NCI-H526 (cell line): Measurements from ENCODE around the gene AKT1S1.
"Not testable (repeated sequence)": the region's sequence is repeated elsewhere in the genome, so short reads cannot be mapped to it uniquely, and the experiment has no call there.

Experiments used
- DNase-seq, 2 experiments: peaks; one replicate each; lab custom pipeline; 2025; lab: John Stamatoyannopoulos, UW

Gene AKT1S1

DNA sequence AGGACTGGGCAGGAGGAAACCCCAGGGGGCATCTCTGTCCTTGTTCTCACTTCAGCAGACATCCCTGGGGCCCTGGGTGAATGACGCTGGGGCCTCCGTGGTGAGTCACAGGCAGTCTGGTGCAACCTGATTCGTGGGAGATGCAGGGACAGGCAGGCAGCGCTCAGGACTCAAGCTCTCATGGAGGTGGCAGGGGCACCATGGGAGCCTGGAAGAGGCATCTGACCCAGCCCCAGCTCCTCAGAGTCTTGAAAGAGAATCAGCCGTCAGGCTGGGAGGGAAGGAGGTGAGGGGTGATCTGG is 40.2 kb downstream of the AKT1S1 start:
- DNase-seq = no peak

DNA sequence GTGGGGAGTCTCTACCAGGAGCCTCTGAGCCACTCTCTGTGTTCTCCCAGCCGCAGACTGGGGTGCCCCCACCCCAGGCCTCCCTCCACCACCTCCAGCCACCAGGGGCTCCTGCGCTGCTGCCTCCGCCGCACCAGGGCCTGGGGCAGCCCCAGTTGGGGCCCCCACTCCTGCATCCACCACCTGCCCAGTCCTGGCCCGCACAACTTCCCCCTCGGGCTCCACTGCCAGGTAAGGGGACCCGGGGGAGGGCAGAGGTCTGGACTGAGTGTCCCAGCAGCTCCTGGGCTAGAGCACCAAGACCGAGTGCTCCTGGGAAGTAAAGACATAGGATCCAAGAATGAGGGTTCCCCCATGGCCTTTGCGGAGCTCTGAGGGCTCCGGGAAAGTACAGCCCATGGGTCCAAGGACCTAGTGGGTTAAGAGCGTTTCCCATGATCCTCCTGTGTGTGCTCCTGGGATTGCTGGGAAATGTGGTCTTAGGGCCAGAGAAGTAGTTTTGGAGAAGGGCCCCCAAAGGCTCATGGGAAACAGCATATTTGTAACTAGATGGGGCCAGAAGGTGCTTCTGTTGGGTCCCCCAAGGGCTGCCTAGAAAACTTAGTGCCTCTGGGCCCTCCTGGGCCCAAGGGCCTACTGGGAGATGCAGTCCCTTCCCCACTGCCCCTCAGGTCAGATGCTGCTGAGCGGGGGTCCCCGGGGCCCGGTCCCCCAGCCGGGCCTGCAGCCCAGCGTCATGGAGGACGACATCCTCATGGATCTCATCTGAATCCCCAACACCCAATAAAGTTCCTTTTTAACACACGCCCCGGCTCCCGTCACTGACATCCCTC is 40.8 kb downstream of the AKT1S1 start:
- DNase-seq = no peak

DNA sequence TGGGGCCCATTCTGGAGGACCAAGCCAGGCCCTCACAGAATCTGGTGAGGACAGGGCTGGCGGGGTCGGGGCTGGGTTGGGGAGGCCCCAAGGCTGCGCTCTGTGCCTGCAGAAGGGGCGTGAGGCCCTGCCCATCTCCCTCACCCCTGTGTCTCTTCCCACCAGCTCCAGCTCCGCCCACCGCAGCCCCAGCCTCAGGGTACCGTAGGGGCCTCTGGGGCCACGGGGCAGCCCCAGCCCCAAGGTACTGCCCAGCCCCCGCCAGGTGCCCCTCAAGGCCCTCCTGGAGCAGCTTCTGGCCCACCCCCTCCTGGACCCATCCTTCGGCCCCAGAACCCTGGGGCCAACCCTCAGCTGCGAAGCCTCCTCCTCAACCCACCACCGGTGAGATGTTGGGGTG is 41.6 kb downstream of the AKT1S1 start:
- DNase-seq = no peak

DNA sequence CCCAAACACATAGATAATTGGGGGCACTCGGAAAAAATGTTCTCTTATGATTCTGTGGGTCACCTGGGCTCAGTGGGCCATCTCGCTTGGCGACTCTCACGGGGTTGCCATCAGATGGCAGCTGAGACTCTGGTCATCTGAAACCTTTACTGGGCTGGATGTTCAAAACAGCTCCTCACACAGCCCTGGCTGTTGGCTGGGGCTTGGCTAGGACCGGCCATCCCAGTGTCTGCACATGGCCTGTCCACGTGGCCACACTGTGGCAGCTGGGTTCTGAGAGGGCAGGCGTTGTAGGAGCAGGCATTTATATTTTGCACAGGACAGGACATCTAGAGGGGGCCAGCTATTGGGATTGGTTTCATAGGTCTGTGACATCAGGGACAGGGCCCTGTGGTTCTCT is 43.6 kb downstream of the AKT1S1 start:
- DNase-seq = no peak

DNA sequence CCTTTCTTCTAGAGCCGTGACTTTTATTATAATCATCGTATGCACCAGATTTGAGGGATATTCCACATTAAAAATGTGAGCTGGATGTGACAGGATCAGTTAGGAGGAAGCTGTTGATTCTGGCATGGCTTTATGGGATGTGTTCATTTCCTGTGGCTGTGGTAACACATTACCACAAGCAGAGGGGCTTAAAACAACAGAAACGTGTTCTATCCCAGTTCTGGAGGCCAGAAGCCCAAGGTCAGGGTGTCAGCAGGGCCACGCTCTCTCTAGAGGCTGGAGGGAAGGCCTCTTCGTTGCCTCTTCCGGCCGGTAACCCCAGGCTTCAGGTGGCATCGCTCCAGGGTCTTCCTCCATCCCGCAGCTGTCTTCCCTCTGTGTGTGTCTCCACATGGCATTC is 44.6 kb downstream of the AKT1S1 start:
- no peak for DNase-seq

DNA sequence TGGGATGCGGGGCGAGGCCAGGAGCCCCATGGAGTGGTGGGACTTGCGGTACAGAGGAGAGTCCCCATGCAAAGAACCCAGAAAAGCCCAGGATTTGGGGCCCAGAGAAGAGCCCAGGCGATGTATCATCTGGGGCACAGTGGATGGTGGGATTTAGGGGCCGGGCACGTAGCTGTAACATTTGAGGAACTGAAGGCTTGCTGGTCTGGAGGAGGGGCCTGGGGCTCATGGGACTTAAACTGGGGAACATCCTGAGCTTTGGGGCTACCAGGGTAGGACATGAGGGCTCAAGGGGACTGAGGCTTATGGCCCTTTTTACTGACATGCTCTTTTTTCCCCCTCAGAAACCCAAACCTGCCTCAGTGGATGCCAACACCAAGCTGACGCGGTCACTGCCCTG is 45.6 kb downstream of the AKT1S1 start:
- no peak for DNase-seq

DNA sequence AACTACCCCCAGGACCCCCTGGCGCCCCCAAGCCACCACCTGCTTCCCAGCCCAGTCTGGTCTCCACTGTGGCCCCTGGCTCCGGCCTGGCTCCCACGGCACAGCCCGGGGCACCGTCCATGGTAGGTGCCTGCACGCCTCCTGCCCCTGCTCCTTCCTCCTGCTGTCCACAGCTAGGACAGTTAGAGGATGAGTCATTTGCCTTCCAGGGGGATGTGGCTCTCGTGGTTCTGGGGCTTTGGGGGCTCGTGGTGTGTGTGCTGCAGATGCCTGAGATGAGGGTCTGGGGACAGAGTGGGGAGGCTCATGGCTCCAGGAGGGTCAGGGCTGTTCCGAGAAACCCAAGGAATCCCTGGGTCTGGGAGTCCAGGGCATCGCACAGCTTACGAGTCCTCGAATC is 46.4 kb downstream of the AKT1S1 start:
- DNase-seq = no peak

DNA sequence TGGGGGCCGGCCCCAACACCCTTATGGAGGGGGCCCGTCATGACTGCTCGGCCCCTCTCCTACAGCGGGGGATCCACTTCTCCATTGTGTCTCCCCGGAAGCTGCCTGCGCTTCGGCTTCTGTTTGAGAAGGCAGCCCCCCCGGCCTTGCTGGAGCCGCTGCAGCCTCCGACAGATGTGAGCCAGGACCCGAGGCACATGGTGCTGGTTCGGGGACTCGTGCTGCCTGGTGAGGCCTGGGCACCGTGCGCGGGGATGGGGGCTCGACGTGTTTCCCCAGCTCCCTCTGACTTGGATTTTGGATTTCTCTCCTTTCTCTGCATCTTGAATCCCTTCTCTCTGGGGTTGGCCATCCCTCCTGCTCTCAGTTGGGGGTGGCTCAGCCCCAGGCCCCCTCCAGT is 47.4 kb downstream of the AKT1S1 start:
- no peak for DNase-seq

DNA sequence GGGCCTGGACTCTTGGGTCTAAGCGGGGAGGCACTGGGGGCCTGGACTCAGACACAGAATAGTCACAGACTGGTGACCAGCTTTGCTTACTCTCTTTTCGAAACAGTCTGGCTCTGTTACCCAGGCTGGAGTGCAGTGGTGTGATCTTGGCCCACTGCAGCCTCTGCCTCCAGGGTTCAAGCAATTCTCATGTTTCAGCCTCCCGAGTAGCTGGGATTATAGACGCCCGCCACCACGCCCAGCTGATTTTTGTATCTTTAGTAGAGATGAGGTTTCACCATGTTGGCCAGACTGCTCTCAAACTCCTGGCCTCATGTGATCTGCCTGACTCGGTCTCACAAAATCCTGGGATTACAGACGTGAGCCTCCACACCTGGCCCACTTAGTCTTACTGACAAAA is 48.0 kb downstream of the AKT1S1 start:
- DNase-seq = no peak

DNA sequence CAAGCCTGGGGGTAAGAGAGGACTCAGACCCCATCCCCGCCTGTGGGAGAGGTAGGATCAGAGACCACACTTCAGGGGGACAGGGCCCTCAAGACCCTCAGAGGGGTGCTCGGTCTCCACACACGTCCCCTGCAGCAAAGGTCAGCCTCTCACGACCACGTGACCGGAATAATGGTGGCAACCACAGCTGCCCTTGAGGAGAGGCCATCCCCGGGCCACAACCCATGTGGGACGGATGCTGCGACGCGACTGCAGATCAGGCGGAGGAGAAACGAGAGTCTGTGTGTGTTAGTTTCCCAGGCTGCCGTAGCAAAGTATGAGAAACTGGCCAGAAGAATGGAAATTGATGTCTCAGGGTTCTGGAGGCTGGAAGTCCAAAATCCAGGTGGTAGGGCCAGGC is 50.1 kb downstream of the AKT1S1 start:
- no peak for DNase-seq

DNA sequence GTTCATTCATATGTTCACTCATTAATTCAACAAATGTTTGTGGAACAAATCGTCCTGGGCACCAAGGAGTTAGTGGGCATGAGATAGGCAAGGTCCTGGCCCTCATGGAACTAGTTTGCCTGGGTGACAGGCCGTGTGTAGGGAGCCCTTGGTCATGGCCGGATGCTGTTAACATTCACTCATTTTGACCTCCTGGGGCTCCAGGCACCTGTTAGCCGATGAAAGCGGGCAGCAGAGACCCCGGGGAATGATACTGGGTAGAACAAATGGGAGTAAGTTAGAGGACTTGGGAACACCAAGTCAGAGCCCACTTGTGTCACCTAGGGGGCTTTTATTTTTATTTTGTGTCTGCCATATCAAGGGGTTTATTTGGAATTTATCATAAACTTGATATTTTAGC is 52.5 kb downstream of the AKT1S1 start:
- DNase-seq = no peak

DNA sequence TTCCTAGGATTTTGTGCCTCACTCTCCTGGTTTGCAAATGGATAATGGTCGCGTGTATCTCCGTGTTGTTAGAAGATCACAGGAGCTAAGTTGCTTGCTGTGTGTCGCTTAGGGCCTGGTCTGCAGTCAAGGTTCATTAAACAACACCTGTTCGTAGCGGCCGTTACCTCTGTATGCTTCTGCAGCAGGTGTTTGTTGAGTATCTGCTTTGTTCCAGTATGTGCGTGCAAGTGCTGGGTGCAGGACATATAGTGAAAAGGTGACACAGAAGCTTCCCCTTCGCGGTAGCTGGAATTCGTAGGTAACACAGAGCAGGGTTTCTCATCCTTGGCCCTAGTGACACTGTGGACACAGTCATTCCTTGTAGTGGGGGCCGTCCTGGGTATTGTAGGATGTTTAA is 53.7 kb downstream of the AKT1S1 start:
- peak; percentile 90 to 94 for DNase-seq

DNA sequence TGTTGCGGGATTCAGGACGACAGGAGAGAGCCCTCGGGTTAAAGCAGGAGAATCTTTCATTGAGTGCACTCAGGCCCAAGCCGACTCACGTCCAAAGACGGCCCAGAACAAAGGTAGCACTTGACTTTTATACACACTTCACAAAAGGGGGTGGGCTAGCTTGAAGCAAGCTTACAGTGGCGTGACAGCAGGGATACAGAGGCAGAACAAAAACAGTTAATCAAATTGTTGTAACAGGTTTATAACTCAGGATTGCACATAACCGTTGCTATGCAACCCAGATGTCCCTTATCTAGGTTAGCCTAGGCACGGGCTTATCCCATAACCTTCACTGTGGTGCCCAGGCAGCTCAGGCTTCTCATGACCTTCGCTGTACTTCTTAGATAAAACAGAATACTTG is 57.0 kb downstream of the AKT1S1 start:
- DNase-seq = no peak

DNA sequence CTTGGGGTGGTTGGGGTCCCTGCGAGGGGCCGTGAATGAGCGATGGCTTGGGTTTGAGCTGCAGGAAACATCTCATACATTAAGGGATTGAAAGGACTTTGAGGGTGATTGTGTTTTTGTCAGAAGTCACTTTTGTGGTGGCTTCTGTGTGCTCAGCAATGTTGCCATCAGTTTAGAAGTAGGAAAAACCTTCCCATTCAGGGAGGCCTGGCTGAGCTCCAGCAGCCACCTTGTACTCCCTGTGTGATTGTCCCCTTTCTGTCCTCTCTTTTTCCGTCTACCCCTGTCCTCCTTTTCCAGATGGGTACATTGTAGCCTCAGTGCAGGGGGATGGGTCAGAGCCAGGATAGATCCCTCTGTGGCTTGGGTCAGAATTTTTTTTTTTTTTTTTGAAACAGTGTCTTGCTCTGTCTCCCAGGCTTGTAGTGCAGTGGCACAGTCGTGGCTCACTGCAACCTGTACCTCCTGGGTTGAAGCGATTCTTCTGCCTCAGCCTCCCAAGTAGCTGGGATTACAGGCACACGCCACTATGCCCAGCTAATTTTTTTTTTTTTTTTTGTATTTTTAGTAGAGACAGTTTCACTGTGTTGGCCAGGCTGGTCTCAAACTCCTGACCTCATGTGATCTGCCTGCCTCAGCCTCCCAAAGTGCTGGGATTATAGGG is 57.6 kb downstream of the AKT1S1 start:
- not testable (repeated sequence) for DNase-seq
